Ovary (tissue), 9 donors: Measurements from ENCODE around the gene HSPA12A. TPM values are rescaled to one million over a fixed set of nuclear protein-coding genes. Genes with fewer than 3 reads are reported as not detected.

ENCODE experiments used
- DNase-seq, 5 donors: peaks; one replicate each; pipeline ENCODE4 v3.0.0-alpha.2; 2019 to 2020
- H3K27ac ChIP-seq, 2 donors: fragments of 200-600 bp; one replicate each; pipeline versions ENCODE4 v1.5.1 to v1.8.0; 2019 to 2022
- H3K27me3 ChIP-seq: fragments of 200-600 bp; one replicate; pipeline ENCODE4 v1.8.0; 2022
- H3K36me3 ChIP-seq: fragments of 200-600 bp; sonication (generic); one replicate; pipeline ENCODE4 v1.5.1; 2019
- H3K4me1 ChIP-seq: one replicate; pipeline ENCODE4 v1.8.1; 2013; ENCODE audit warnings: mild to moderate bottlenecking, moderate library complexity; ENCODE audit not compliant: insufficient read depth
- H3K4me3 ChIP-seq: fragments of 200-600 bp; sonication (generic); one replicate; pipeline ENCODE4 v1.5.1; 2017
- H3K9me3 ChIP-seq, 2 donors: fragments of 200-600 bp in 1 of 2; sonication (generic) in 1 of 2; one replicate each; pipeline versions ENCODE4 v1.5.1 to v1.8.1; 2013 to 2019; ENCODE audit warnings: mild to moderate bottlenecking in 1 of 2, moderate library complexity in 1 of 2
- CTCF ChIP-seq, 3 donors: fragments of 450-650 bp in 2 of 3; fragments of 200-600 bp in 1 of 3; IDR thresholded peaks; one replicate each; pipeline versions ENCODE4 v1.5.1 to v1.8.0; 2016 to 2022; ENCODE audit warnings: antibody characterized with exemption in 3 of 3, mild to moderate bottlenecking in 1 of 3
- EP300 ChIP-seq: sonication (generic); formaldehyde crosslinking; IDR thresholded peaks from one replicate; pipeline ENCODE4 v1.6.1; 2017; ENCODE audit warnings: antibody characterized with exemption
- POLR2A ChIP-seq: fragments of 450-650 bp; IDR thresholded peaks from one replicate; pipeline ENCODE4 v1.6.1; 2017; ENCODE audit warnings: antibody characterized with exemption, mild to moderate bottlenecking, moderate library complexity
- WGBS, 3 donors: extraction: QIAGEN DNeasy Blood & Tissue Kit in 1 of 3; methylation state at CpG; one replicate each; pipeline versions ENCODE4 v1.1.5 to v1.1.7; 2013 to 2017; 5-methylcytosine and 5-hydroxymethylcytosine counted together
- intact Hi-C, 4 donors: fragments of 100-400 bp; cut with DNase I; formaldehyde crosslinking; loops; one replicate each; pipeline versions ENCODE4 v1.11.0 to v1.15.1; 2022 to 2023
- polyA plus RNA-seq, 2 donors: library from polyadenylated mRNA; stranded (reverse); fragments of 200-250 nt in 1 of 2; fragments of 350-450 nt in 1 of 2; fragmentation: Illumina TruSeq in 1 of 2; extraction: RNeasy Lipid Tissue Mini Kit (QIAGEN cat#74804) in 1 of 2; gene quantifications; one replicate each; pipeline ENCODE4 v1.2.3, GENCODE V29; 2013 to 2014
- total RNA-seq, 7 donors: library from RNA; depleted of rRNA in 2 of 7; stranded (reverse); fragments of >200 nt in 2 of 7; fragmentation: NEBNext Ultra II Directional in 3 of 7; extraction: Animal tissue kit (Norgen Biotek cat#: 25700) in 3 of 7; gene quantifications; one replicate each; pipeline versions ENCODE4 v1.1.0 to v1.2.4, GENCODE V29; 2016 to 2023
- donor health status: DM: no; HTN: no; CAD: no; lungs with moderate emphysema.
- donor health status: DM: no; HTN: no; CAD: no.
- donor health status: Bipolar disorder and iron deficiency.
- donor health status: DM: yes; HTN: yes; CAD: no.
- donor health status: DM: no; HTN: no; CAD: no.
- donor health status: DM: yes; HTN: yes; CAD: no.

The HSPA12A gene
- total and polyA plus RNA-seq, 9 donors = 16.0 to 47.5 (median 36.4) TPM

- H3K27me3 ChIP-seq = no peaks in the 10 kb centered on the region
- no peaks in the 10 kb centered on the region for H3K9me3 ChIP-seq
- TF ChIP-seq POLR2A = no peak
- TF ChIP-seq EP300 = no peak
- no peak for TF ChIP-seq CTCF (IDR thresholded peaks at IDR 0.05)
- no peaks in the 10 kb centered on the region for H3K36me3 ChIP-seq
- 76 to 85% (median 81%) methylated on average over 7 of the region's 7 CpGs for WGBS, 3 donors
- no peak for DNase-seq
- H3K4me3 ChIP-seq = no peak overlapping the region
- H3K27ac ChIP-seq = peak overlapping the region in 1 of 2 donors; percentile 37
- intact Hi-C loops = no loop called here
- peaks cover 19% of the 10 kb centered on the region for H3K4me1 ChIP-seq
These were observed 27.0 kb upstream of the HSPA12A start for GRCh38 chr10:116769368-116769767.

GRCh38 chr10:116768786-116769185, 26.4 kb upstream of the HSPA12A start:
- no peak overlapping the region for H3K27ac ChIP-seq
- WGBS, 3 donors = 84 to 87% (median 84%) methylated on average over 4 of the region's 4 CpGs
- intact Hi-C loops = no loop called here

GRCh38 chr10:116766837-116767634, 24.7 kb upstream of the HSPA12A start:
- no peaks in the 10 kb centered on the region for H3K27me3 ChIP-seq
- 18 to 20% (median 19%) methylated on average over 13 of the region's 13 CpGs for WGBS, 3 donors
- peaks cover 19% of the 10 kb centered on the region for H3K4me1 ChIP-seq
- TF ChIP-seq EP300 = no peak
- no peak for TF ChIP-seq POLR2A
- TF ChIP-seq CTCF (IDR thresholded peaks at IDR 0.05) = no peak
- no peaks in the 10 kb centered on the region for H3K9me3 ChIP-seq
- DNase-seq = peak; percentile 53 to 75 (median 58)
- no peak overlapping the region for H3K27ac ChIP-seq
- no peak overlapping the region for H3K4me3 ChIP-seq
- intact Hi-C loops = no loop called here
- H3K36me3 ChIP-seq = no peaks in the 10 kb centered on the region

More at GRCh38 chr10:116768786-116769185, 26.4 kb upstream of the HSPA12A start:
- Histone ChIP-seq H3K9me3 (no peaks in the 10 kb centered on the region), H3K4me1 (peaks cover 19% of the 10 kb centered on the region), H3K4me3 (no peak overlapping the region), H3K36me3 (no peaks in the 10 kb centered on the region), H3K27me3 (no peaks in the 10 kb centered on the region)
- DNase-seq = no peak
- no peak for TF ChIP-seq POLR2A
- TF ChIP-seq EP300 = no peak
- no peak for TF ChIP-seq CTCF (IDR thresholded peaks at IDR 0.05)

GRCh38 chr10:116766241-116766827, 24.0 kb upstream of the HSPA12A start:
- Histone ChIP-seq H3K9me3 (no peaks in the 10 kb centered on the region), H3K27me3 (no peaks in the 10 kb centered on the region), H3K4me3 (no peak overlapping the region), H3K36me3 (no peaks in the 10 kb centered on the region), H3K27ac (no peak overlapping the region), H3K4me1 (peaks cover 16% of the 10 kb centered on the region)
- no peak for DNase-seq
- intact Hi-C loops = no loop called here
- TF ChIP-seq CTCF (IDR thresholded peaks at IDR 0.05) (no peak), POLR2A (no peak), EP300 (no peak)
- WGBS, 3 donors = 80 to 85% (median 83%) methylated on average over 5 of the region's 5 CpGs
